Suprapubic skin (tissue), 4 donors: ENCODE measurements around the gene SORCS1. TPM values are rescaled to one million over a fixed set of nuclear protein-coding genes. Genes with fewer than 3 reads are reported as not detected.

ENCODE experiments used
- DNase-seq, 2 donors: peaks; one replicate each; pipeline ENCODE4 v3.0.0-alpha.2; 2019; ENCODE audit warnings: low spot score in 2 of 2
- H3K27ac ChIP-seq: fragments of 200-600 bp; sonication (generic); one replicate; pipeline ENCODE4 v1.5.1; 2019
- H3K27me3 ChIP-seq: fragments of 200-600 bp; sonication (generic); one replicate; pipeline ENCODE4 v1.5.1; 2019
- H3K36me3 ChIP-seq: fragments of 200-600 bp; sonication (generic); one replicate; pipeline ENCODE4 v1.5.1; 2019
- H3K4me1 ChIP-seq: fragments of 200-600 bp; sonication (generic); one replicate; pipeline ENCODE4 v1.5.1; 2019
- H3K4me3 ChIP-seq: fragments of 200-600 bp; sonication (generic); one replicate; pipeline ENCODE4 v1.5.1; 2019; ENCODE audit warnings: mild to moderate bottlenecking
- H3K9me3 ChIP-seq: fragments of 200-600 bp; sonication (generic); one replicate; pipeline ENCODE4 v1.5.1; 2019
- CTCF ChIP-seq, 2 donors: fragments of 200-600 bp in 1 of 2; fragments of 450-650 bp in 1 of 2; sonication (generic) in 1 of 2; IDR thresholded peaks; one replicate each; pipeline ENCODE4 v1.5.1; 2016 to 2019; ENCODE audit warnings: antibody characterized with exemption in 2 of 2, mild to moderate bottlenecking in 1 of 2, moderate library complexity in 1 of 2
- EP300 ChIP-seq: sonication (generic); formaldehyde crosslinking; IDR thresholded peaks from one replicate; pipeline ENCODE4 v1.6.1; 2017; ENCODE audit warnings: antibody characterized with exemption
- POLR2A ChIP-seq, 2 donors: fragments of 450-650 bp; IDR thresholded peaks; one replicate each; pipeline ENCODE4 v1.6.1; 2017; ENCODE audit warnings: antibody characterized with exemption in 2 of 2, mild to moderate bottlenecking in 2 of 2, moderate library complexity in 2 of 2
- POLR2AphosphoS5 ChIP-seq, 3 donors: sonication (generic); formaldehyde crosslinking; IDR thresholded peaks; one replicate each; pipeline ENCODE4 v1.6.1; 2017; ENCODE audit warnings: antibody characterized with exemption in 3 of 3
- WGBS: methylation state at CpG from one replicate; pipeline ENCODE4 v1.1.5; 2018; 5-methylcytosine and 5-hydroxymethylcytosine counted together
- total RNA-seq, 4 donors: library from RNA; depleted of rRNA; stranded (reverse); fragments of >200 nt; gene quantifications; one replicate each; pipeline ENCODE4 v1.1.0, GENCODE V29; 2016

Gene SORCS1
- total RNA-seq, 4 donors from 2014 or later = 1.3 to 6.0 (median 3.4) TPM

GRCh38 chr10:107010531-107010930, 154.0 kb downstream of the SORCS1 start:
- H3K9me3 ChIP-seq = no peaks in the 10 kb centered on the region
- TF ChIP-seq POLR2AphosphoS5 (IDR thresholded peaks at IDR 0.05) (no peak), POLR2A (IDR thresholded peaks at IDR 0.05) (no peak), EP300 (no peak), CTCF (IDR thresholded peaks at IDR 0.05) (no peak)
- H3K4me1 ChIP-seq = no peaks in the 10 kb centered on the region
- no peaks in the 10 kb centered on the region for H3K36me3 ChIP-seq
- DNase-seq = no peak
- no peak overlapping the region for H3K27ac ChIP-seq
- H3K4me3 ChIP-seq = no peak overlapping the region
- 93% methylated on average over 8 of the region's 8 CpGs for WGBS
- no peaks in the 10 kb centered on the region for H3K27me3 ChIP-seq

- H3K27me3 ChIP-seq = no peaks in the 10 kb centered on the region
- H3K36me3 ChIP-seq = no peaks in the 10 kb centered on the region
- no peak overlapping the region for H3K27ac ChIP-seq
- TF ChIP-seq CTCF (IDR thresholded peaks at IDR 0.05) = no peak
- TF ChIP-seq POLR2A (IDR thresholded peaks at IDR 0.05) = no peak
- no peak for TF ChIP-seq EP300
- no peak for TF ChIP-seq POLR2AphosphoS5 (IDR thresholded peaks at IDR 0.05)
- no peak for DNase-seq
- H3K4me1 ChIP-seq = no peaks in the 10 kb centered on the region
- 71% methylated on average over 2 of the region's 2 CpGs for WGBS
- no peaks in the 10 kb centered on the region for H3K9me3 ChIP-seq
- no peak overlapping the region for H3K4me3 ChIP-seq
Observed at GRCh38 chr10:107004362-107004761, 160.1 kb downstream of the SORCS1 start.

GRCh38 chr10:107002068-107002467, 162.4 kb downstream of the SORCS1 start:
- H3K36me3 ChIP-seq = no peaks in the 10 kb centered on the region
- no peaks in the 10 kb centered on the region for H3K4me1 ChIP-seq
- no peak overlapping the region for H3K27ac ChIP-seq
- no peak overlapping the region for H3K4me3 ChIP-seq
- 80% methylated on average over 3 of the region's 3 CpGs for WGBS
- no peak for DNase-seq
- no peak for TF ChIP-seq EP300
- TF ChIP-seq CTCF (IDR thresholded peaks at IDR 0.05) = no peak
- TF ChIP-seq POLR2A (IDR thresholded peaks at IDR 0.05) = no peak
- TF ChIP-seq POLR2AphosphoS5 (IDR thresholded peaks at IDR 0.05) = no peak
- H3K27me3 ChIP-seq = no peaks in the 10 kb centered on the region
- H3K9me3 ChIP-seq = no peaks in the 10 kb centered on the region

GRCh38 chr10:106999118-106999707, 165.3 kb downstream of the SORCS1 start:
- 57% methylated on average over 3 of the region's 3 CpGs for WGBS
- no peaks in the 10 kb centered on the region for H3K9me3 ChIP-seq

GRCh38 chr10:106997721-106998120, 166.8 kb downstream of the SORCS1 start:
- TF ChIP-seq POLR2AphosphoS5 (IDR thresholded peaks at IDR 0.05) (no peak), POLR2A (IDR thresholded peaks at IDR 0.05) (no peak), EP300 (no peak), CTCF (IDR thresholded peaks at IDR 0.05) (no peak)
- no peaks in the 10 kb centered on the region for H3K4me1 ChIP-seq
- no peaks in the 10 kb centered on the region for H3K36me3 ChIP-seq
- no peaks in the 10 kb centered on the region for H3K27me3 ChIP-seq
- WGBS = 62% methylated on average over 4 of the region's 4 CpGs
- no peaks in the 10 kb centered on the region for H3K9me3 ChIP-seq
- H3K4me3 ChIP-seq = no peak overlapping the region
- no peak for DNase-seq
- no peak overlapping the region for H3K27ac ChIP-seq

More at GRCh38 chr10:106999118-106999707, 165.3 kb downstream of the SORCS1 start:
- no peaks in the 10 kb centered on the region for H3K36me3 ChIP-seq
- TF ChIP-seq POLR2A (IDR thresholded peaks at IDR 0.05) = no peak
- no peak for TF ChIP-seq POLR2AphosphoS5 (IDR thresholded peaks at IDR 0.05)
- no peak for TF ChIP-seq CTCF (IDR thresholded peaks at IDR 0.05)
- TF ChIP-seq EP300 = no peak
- DNase-seq = no peak
- H3K27me3 ChIP-seq = no peaks in the 10 kb centered on the region
- H3K4me1 ChIP-seq = no peaks in the 10 kb centered on the region
- no peak overlapping the region for H3K27ac ChIP-seq
- H3K4me3 ChIP-seq = no peak overlapping the region
